ENCODE results near the gene RGMA.

RGMA gene

GRCh38 chr15:93093765-93094164, 4.8 kb upstream of the RGMA start:
- no peak for DNase-seq (ENCODE audit: low read depth in 2 of 2)

DNA sequence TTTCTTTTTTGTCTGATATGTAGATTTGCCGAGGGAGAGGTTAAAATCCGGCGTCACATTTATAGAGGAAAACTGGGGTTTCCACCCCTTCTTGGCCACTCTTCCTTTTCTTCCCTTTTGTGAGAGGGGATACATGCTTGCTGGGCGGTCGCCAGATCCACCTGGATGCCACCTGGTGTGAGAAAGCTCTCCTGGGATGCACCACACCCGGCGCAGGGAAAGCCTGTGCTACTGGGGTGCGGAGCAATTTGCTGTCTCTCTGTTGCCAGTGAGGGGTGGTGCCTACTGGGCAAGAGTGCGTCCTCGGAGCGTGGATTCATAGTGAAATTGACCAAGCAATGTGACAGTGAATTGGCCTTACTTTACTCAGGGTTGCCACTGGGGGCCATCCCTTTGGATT, 2.5 kb upstream of the RGMA start:
- DNase-seq (ENCODE audit: low read depth in 2 of 2), result no peak

- no peak for DNase-seq (ENCODE audit: low read depth in 2 of 2)
Measured at GRCh38 chr15:93089727-93090305, 805 bp upstream of the RGMA start.

- DNase-seq (ENCODE audit: low read depth in 2 of 2), result no peak
Measured at GRCh38 chr15:93088200-93088980, 621 bp downstream of the RGMA start.

GRCh38 chr15:93087825-93088199, 1.2 kb downstream of the RGMA start:
- DNase-seq (ENCODE audit: low read depth in 2 of 2), result peak; percentile 38 to 48

GRCh38 chr15:93086791-93087190, 2.2 kb downstream of the RGMA start:
- DNase-seq (ENCODE audit: low read depth in 2 of 2), result no peak

- DNase-seq (ENCODE audit: low read depth in 2 of 2), result no peak
Measured at GRCh38 chr15:93085692-93086091, 3.3 kb downstream of the RGMA start.

DNA sequence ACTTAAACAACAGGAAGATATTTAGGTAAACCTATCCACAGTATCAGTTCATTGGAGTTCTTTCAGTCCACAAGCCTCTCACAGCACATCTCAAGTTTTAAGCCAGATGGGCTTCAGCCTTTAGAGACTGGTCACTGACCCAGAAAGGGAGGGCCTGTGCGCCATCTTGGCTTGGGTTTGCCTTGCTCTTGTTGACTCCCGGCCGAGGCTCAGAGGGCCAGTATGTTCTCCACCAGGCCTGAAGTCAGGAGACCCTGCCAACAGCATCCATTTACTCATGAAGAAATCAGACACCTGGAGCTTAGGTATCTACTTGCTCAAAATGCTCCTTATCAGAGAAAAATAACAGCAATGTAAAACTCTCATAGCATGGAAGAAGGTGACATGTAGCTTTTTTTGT, 6.2 kb downstream of the RGMA start:
- DNase-seq (ENCODE audit: low read depth in 2 of 2), result no peak

- DNase-seq (ENCODE audit: low read depth in 2 of 2), result no peak
Measured at GRCh38 chr15:93081399-93081798, 7.6 kb downstream of the RGMA start.

DNA sequence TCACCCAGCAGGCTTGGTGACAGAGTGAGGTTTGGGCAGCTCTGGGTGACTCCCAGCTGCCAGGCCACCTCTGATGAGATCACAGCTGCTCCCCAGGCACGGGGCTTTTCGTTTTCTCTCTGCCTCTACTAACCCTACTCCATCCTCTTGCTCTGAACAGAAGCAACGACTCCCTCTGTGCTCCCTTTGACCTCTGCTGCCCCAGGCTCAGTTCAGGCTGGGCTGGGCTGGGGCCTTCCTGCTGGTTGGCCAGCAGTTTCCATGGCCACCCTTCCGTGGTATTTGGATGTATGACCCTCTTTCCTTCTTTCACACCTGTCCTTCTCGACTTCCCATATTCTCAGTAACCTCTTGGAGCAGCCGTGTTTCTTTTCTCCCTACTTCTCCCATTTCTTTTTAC, 8.6 kb downstream of the RGMA start:
- DNase-seq (ENCODE audit: low read depth in 2 of 2), result no peak

GRCh38 chr15:93076875-93077274, 12.1 kb downstream of the RGMA start:
- no peak for DNase-seq (ENCODE audit: low read depth in 2 of 2)

GRCh38 chr15:93076217-93076616, 12.8 kb downstream of the RGMA start:
- no peak for DNase-seq (ENCODE audit: low read depth in 2 of 2)

DNA sequence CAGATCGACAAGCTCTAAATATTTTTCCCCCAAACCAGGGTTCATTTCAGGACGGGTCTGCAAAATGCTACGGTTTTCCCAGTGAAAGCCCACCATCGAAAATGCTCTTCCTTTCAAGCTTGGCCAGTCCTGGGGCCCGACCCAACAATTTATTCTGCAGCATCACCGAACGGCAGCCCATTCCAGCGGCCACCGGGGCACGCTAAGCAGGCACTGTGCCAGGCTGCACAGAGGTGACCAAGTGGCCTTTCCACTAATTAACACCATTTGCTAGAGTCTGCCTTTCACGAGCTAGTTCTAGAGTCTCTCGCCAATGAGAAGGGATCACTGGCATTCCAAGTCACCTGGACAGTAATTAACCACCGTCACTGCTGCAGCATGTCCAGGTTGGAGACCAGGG, 14.4 kb downstream of the RGMA start:
- no peak for DNase-seq (ENCODE audit: low read depth in 2 of 2)

DNA sequence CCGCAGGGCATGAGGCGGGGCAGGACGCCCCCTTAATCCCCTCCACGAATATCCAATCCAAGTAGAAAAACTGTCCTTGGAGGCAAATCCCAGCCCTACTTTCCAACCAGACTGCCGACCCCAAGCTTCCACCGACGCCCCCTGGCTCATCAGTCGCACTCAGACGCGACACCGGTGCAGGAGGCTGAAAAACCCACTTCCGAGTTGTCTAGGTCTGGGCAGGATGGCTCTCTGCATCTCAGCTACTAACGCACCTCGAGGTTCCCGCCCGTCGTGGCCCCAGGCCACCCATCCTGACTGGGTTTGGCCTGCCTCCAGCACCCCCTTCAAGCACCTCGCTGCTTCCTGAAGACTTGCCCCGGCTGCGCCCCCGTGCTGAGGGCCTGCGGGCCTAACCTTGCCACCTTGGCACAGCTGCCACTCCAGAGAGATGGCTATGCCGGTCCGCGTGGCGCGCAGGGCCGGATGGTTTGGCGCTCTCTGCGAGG, 15.5 kb downstream of the RGMA start:
- no peak for DNase-seq (ENCODE audit: low read depth in 2 of 2)

DNA sequence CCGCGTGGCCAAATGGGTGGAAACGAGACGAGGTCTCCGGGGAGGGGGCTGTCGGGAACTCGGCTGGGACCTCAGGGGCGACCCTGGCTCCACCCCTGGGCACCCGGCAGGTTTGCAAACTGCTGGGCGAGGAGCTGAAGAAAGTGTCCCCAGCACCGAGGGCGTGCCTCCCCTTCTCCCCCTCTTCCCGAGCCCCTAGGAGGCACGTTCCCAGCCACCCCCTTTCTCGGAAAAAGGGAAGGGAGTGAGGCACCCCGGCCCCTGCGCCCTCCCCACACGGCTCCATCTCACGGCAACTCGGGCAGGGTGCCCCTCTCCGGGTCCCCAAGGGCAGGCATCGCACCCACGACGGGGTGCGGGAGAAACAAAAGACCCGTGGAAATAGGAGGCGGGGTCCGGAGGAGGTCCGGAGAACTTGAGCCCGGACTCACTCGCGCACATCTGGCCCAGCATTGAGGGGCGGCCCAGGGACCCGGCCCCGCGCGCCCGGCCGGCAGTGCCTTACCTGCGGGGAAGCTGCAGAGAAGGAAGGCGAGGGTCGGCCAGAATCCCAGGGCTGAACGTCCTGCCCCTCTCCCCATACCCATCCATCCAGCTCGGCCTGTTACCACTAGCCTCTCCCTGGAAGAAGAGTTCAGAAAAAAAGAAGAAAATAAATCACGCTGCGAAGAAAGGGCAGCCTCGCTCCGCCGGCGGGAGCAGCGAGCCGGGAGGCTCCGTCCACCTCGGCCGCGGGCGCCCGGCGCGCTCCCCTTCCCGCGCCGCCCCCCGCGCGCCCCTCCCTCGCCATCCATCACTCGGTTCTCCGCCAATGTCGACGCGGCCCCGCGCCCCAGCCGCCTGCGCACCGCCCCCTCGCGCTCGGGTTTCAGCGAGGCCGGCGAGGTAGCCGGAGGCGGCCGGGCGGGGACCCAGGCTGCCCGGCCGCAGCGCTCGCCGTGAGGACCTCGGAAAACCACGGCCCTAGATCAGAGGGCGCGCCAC, 16.3 kb downstream of the RGMA start:
- no peak for DNase-seq (ENCODE audit: low read depth in 2 of 2)

DNA sequence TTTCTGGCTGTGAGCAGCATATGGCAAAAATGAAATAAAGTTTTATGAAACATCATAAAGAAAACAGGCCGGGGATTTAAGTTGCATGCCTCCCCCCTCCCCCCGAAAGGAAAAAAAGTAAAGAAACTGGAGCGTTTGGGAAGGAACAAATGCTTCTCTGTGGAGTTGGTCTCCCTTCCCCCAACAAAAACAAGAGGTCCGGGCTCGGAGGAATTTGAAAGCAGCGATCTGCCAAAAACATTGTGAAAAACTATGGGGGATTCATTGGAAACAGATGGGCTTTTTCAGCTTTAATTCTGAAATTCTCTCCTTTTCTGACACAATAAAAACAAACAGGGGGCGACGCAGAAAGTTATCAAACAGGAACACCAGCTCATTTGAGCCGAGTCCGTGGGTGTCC, 17.0 kb downstream of the RGMA start:
- DNase-seq (ENCODE audit: low read depth in 2 of 2), result no peak

GRCh38 chr15:93071469-93071936, 17.5 kb downstream of the RGMA start:
- no peak for DNase-seq (ENCODE audit: low read depth in 2 of 2)

DNA sequence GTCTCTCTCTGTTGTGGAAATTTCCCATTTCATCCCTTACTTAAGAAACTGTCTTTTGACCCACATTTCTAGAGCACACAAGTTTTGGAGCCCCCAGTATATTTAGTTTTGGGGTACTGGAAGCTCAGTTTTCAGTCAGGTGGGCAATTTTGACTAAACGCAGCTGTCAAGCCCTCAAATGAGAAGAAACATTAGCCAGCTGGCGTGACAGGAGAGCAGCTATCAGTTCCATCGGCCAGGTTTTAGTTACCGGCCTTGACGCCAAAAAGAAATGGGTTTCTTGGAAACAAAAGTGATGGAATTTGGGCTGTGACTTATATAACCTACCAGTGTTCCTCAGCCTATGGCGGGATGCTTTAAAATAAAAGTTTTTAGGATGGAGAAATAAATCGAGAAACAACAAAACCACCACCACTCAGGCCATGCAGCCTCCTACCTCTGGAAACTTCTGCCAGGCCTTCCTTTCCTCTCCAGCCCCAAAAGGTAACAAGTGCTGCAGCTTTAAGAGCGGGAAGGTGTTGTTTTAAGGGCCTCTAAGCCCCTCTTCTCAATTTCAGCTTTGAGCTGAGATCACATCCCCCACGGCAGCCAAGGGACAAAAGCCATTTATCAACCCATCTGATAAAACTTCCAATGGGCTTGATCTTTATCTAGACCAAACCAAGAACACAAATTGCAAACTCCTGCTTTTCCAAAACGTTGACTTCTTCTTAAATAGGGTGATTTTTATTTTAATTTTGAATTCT, 18.3 kb downstream of the RGMA start:
- DNase-seq (ENCODE audit: low read depth in 2 of 2), result no peak

- DNase-seq (ENCODE audit: low read depth in 2 of 2), result no peak
Measured at GRCh38 chr15:93070132-93070531, 18.9 kb downstream of the RGMA start.

DNA sequence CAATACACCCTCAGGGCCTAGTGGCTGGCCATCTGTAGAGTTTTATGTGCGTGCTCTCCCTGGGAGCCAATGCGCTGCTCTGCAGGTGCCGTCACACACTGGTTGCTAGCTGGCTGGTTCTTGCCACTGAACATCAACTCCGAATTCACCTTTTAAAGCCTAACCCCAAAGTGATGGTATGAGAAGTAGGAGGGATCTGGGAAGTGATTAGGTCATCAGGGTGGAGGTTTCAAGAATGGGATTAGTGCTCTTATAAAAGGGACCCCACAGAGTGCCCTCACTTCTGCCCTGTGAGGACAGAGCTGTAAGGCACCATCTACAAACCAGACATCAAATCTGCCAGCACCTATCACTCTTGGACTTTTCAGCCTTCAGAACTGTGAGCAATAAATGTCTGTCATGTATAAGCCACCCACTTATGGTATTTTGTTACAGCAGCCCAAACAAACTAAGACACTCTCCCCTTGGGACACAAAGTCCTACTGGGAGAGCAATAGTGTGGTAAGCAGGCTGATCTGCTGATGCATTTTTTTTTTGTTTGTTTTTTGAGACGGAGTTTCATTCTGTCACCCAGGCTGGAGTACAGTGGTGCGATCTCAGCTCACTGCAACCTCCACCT, 20.3 kb downstream of the RGMA start:
- no peak for DNase-seq (ENCODE audit: low read depth in 2 of 2)

GRCh38 chr15:93067649-93068085, 21.3 kb downstream of the RGMA start:
- no peak for DNase-seq (ENCODE audit: low read depth in 2 of 2)
